ENCODE results near the gene HBZ.
A peak's percentile ranks its signal among the peaks of the same experiment; 100 is the strongest.
"Not testable (repeated sequence)": the region's sequence is repeated elsewhere in the genome, so short reads cannot be mapped to it uniquely, and the experiment has no call there.

The HBZ gene

GRCh38 chr16:179211-180092 is 27.0 kb downstream of the HBZ start:
- DNase-seq, result no peak

- peak; percentile 22 for DNase-seq
Observed at GRCh38 chr16:180101-180675, 27.7 kb downstream of the HBZ start, which contains the start of gene HBQ1. Gene HBQ1 (plus strand): TSS chr16:180459. CDS start chr16:180487, 28 bp downstream.

- peak; percentile 80 for DNase-seq
Observed at GRCh38 chr16:180681-181564, 28.5 kb downstream of the HBZ start.

GRCh38 chr16:181565-182021 is 29.1 kb downstream of the HBZ start:
- no peak for DNase-seq

GRCh38 chr16:183005-183404 is 30.6 kb downstream of the HBZ start:
- no peak for DNase-seq

- no peak for DNase-seq
Observed at GRCh38 chr16:185213-185612, 32.8 kb downstream of the HBZ start.

GRCh38 chr16:185691-186090 is 33.2 kb downstream of the HBZ start:
- no peak for DNase-seq

- no peak for DNase-seq
Observed at GRCh38 chr16:187330-187729, 34.9 kb downstream of the HBZ start.

- DNase-seq, result no peak
Observed at GRCh38 chr16:188674-189073, 36.2 kb downstream of the HBZ start.

GRCh38 chr16:189604-190186 is 37.3 kb downstream of the HBZ start:
- no peak for DNase-seq

GRCh38 chr16:191831-192230 is 39.4 kb downstream of the HBZ start:
- DNase-seq, result no peak

GRCh38 chr16:192686-193085 is 40.2 kb downstream of the HBZ start:
- no peak for DNase-seq

GRCh38 chr16:193441-193840 is 41.0 kb downstream of the HBZ start:
- DNase-seq, result no peak

- no peak for DNase-seq
Observed at GRCh38 chr16:194516-194915, 42.1 kb downstream of the HBZ start.

- DNase-seq, result no peak
Observed at GRCh38 chr16:200388-200787, 47.9 kb downstream of the HBZ start.

- no peak for DNase-seq
Observed at GRCh38 chr16:203246-203645, 50.8 kb downstream of the HBZ start.

- not testable (repeated sequence) for DNase-seq
Observed at GRCh38 chr16:204046-204445, 51.6 kb downstream of the HBZ start.
